Upper lobe of right lung (tissue), 1 donor: Measurements from ENCODE around the gene ASPN. TPM values are rescaled to one million over a fixed set of nuclear protein-coding genes. Genes with fewer than 3 reads are reported as not detected.
"Not testable (repeated sequence)": the region's sequence is repeated elsewhere in the genome, so short reads cannot be mapped to it uniquely, and the experiment has no call there.

Source experiments
- ATAC-seq: fragments of 200-7000 bp; cut with Tn5 transposase; one replicate; pipeline ENCODE4 v1.9.1; 2020; ENCODE audit warnings: mild to moderate bottlenecking, moderate library complexity
- DNase-seq: peaks from one replicate; pipeline ENCODE4 v3.0.0-alpha.2; 2020
- H3K27ac ChIP-seq: fragments of 200-600 bp; one replicate; pipeline ENCODE4 v1.8.0; 2022
- H3K27me3 ChIP-seq: fragments of 200-600 bp; one replicate; pipeline ENCODE4 v1.8.0; 2022; ENCODE audit warnings: mild to moderate bottlenecking
- H3K36me3 ChIP-seq: fragments of 200-600 bp; one replicate; pipeline ENCODE4 v1.8.0; 2022
- H3K4me1 ChIP-seq: fragments of 200-600 bp; one replicate; pipeline ENCODE4 v1.8.0; 2022
- H3K4me3 ChIP-seq: fragments of 200-600 bp; one replicate; pipeline ENCODE4 v1.8.0; 2022; ENCODE audit warnings: mild to moderate bottlenecking
- H3K9me3 ChIP-seq: fragments of 200-600 bp; one replicate; pipeline ENCODE4 v1.8.0; 2022
- CTCF ChIP-seq: fragments of 200-600 bp; IDR thresholded peaks from one replicate; pipeline ENCODE4 v1.8.0; 2022; ENCODE audit warnings: antibody characterized with exemption
- intact Hi-C: fragments of 100-400 bp; cut with DNase I; formaldehyde crosslinking; loops from one replicate; pipeline ENCODE4 v1.11.0; 2022
- microRNA-seq: library from miRNA; unstranded; fragments of <30 nt; microRNA quantifications from one replicate; pipeline ENCODE4 v1.2.0, GENCODE V29; 2020; ENCODE audit warnings: borderline microRNAs expressed
- total RNA-seq: library from RNA; stranded (reverse); fragmentation: NEBNext Ultra II Directional; extraction: Animal tissue kit (Norgen Biotek cat#: 25700); gene quantifications from one replicate; pipeline ENCODE4 v1.2.1, GENCODE V29; 2021
- donor health status: DM: no; HTN: yes; CAD: no; lungs with severe emphysema.

Gene ASPN
- total RNA-seq, 1 donor from 2014 or later, result 7.5 TPM

GRCh38 chr9:92414566-92414965 is 67.7 kb downstream of the ASPN start:
- DNase-seq (no peak), ATAC-seq (no peak)
- H3K27ac ChIP-seq, result no peak overlapping the region
- intact Hi-C loops, result no loop called here
- H3K4me1 ChIP-seq, result no peaks in the 10 kb centered on the region
- no peaks in the 10 kb centered on the region for H3K9me3 ChIP-seq
- no peak for TF ChIP-seq CTCF
- H3K27me3 ChIP-seq, result no peaks in the 10 kb centered on the region
- no peaks in the 10 kb centered on the region for H3K36me3 ChIP-seq
- H3K4me3 ChIP-seq, result no peak overlapping the region

- H3K27ac ChIP-seq, H3K27me3 ChIP-seq, H3K9me3 ChIP-seq, DNase-seq, H3K4me3 ChIP-seq, H3K36me3 ChIP-seq, ATAC-seq, intact Hi-C loops: not testable (repeated sequence)
- H3K4me1 ChIP-seq, result peaks cover 14% of the 10 kb centered on the region
Measured at GRCh38 chr9:92411157-92411556, 71.1 kb downstream of the ASPN start.

- Histone ChIP-seq H3K27me3 (no peaks in the 10 kb centered on the region), H3K4me3 (no peak overlapping the region), H3K27ac (no peak overlapping the region), H3K9me3 (no peaks in the 10 kb centered on the region), H3K36me3 (no peaks in the 10 kb centered on the region), H3K4me1 (peaks cover 23% of the 10 kb centered on the region)
- no peak for DNase-seq
- ATAC-seq, result no peak
- TF ChIP-seq CTCF, result no peak
- intact Hi-C loops, result no loop called here
Measured at GRCh38 chr9:92408747-92409478, 73.4 kb downstream of the ASPN start.

- Histone ChIP-seq H3K36me3 (no peaks in the 10 kb centered on the region), H3K27me3 (no peaks in the 10 kb centered on the region), H3K9me3 (no peaks in the 10 kb centered on the region), H3K27ac (no peak overlapping the region), H3K4me1 (peaks cover 23% of the 10 kb centered on the region), H3K4me3 (no peak overlapping the region)
- DNase-seq, result no peak
- no peak for TF ChIP-seq CTCF
- intact Hi-C loops, result no loop called here
- ATAC-seq, result no peak
Measured at GRCh38 chr9:92407818-92408217, 74.5 kb downstream of the ASPN start.

- H3K27ac ChIP-seq, result peak overlapping the region; percentile 26
- H3K9me3 ChIP-seq, result no peaks in the 10 kb centered on the region
- ATAC-seq, result peak; percentile 94
- no peaks in the 10 kb centered on the region for H3K27me3 ChIP-seq
- intact Hi-C loops, result no loop called here
- H3K4me3 ChIP-seq, result no peak overlapping the region
- no peak for TF ChIP-seq CTCF
- peaks cover 23% of the 10 kb centered on the region for H3K4me1 ChIP-seq
- H3K36me3 ChIP-seq, result no peaks in the 10 kb centered on the region
- DNase-seq, result no peak
Measured at GRCh38 chr9:92406477-92406876, 75.8 kb downstream of the ASPN start.

Small RNA genes lying within 50 kb of the gene (microRNA-seq; reads per million reads assigned to microRNA genes)
- not detected for gene MIR4670

Other genes with a start within 250 kb of the ASPN start
- gene IARS1, start 188.8 kb downstream of the ASPN start, total RNA-seq, result 83.9 TPM
- gene NOL8, start 157.2 kb downstream of the ASPN start, total RNA-seq, result 34.2 TPM
- 4.0 TPM for gene CENPP, start 156.6 kb downstream of the ASPN start, total RNA-seq
- gene OGN, start 77.9 kb downstream of the ASPN start, total RNA-seq, result 10.6 TPM
- 6.5 TPM for gene OMD, start 58.0 kb downstream of the ASPN start, total RNA-seq
- 13.8 TPM for gene ECM2, start 53.5 kb upstream of the ASPN start, total RNA-seq
- 9.6 TPM for gene IPPK, start 187.6 kb upstream of the ASPN start, total RNA-seq